ENCODE measurements around the gene SLC22A23. TPM values are rescaled to one million over a fixed set of nuclear protein-coding genes. Genes with fewer than 3 reads are reported as not detected.

The SLC22A23 gene
- total and polyA plus RNA-seq, 2 donors (not counting 1 experiment from before 2014, with no cell fraction given): 0.18 to 1.4 TPM

GRCh38 chr6:3320238-3320811 lies 136.5 kb downstream of the SLC22A23 start:
- H3K4me3 Mint-ChIP-seq: no peak overlapping the region
- H3K36me3 ChIP-seq (replicated peaks in 1 of 2; ENCODE audit: control extremely low read depth in 1 of 2, control insufficient read depth in 1 of 2, extremely low read depth in 1 of 2, insufficient read depth in 2 of 2, low read length in 1 of 2): no peaks in the 10 kb centered on the region
- H3K4me3 ChIP-seq (ENCODE audit: control extremely low read depth in 1 of 5, extremely low read depth in 1 of 5, insufficient read depth in 1 of 5, low read depth in 2 of 5, low read length in 4 of 5): no peak overlapping the region
- peaks cover 54% of the 10 kb centered on the region for H3K27me3 Mint-ChIP-seq
- no peak overlapping the region for H3K27ac ChIP-seq (ENCODE audit: low read length in 2 of 2)
- ATAC-seq (ENCODE audit: low read depth): no peak
- peaks cover 0 to 11% (median 1%) of the 10 kb centered on the region in 4 experiments for H3K27me3 ChIP-seq (replicated peaks in 1 of 4; ENCODE audit: control extremely low read depth in 1 of 4, control insufficient read depth in 3 of 4, insufficient read depth in 4 of 4, low read length in 3 of 4)
- intact Hi-C loops (cut with micrococcal nuclease): no loop called here
- no peaks in the 10 kb centered on the region for H3K9me3 Mint-ChIP-seq (ENCODE audit: insufficient read depth)
- no peak overlapping the region for H2AFZ ChIP-seq (ENCODE audit: insufficient read depth, low read depth, low read length, poor library complexity, severe bottlenecking)
- H3K4me2 ChIP-seq (replicated peaks; ENCODE audit: low read depth, low read length, poor library complexity, severe bottlenecking): no peak overlapping the region
- no peak overlapping the region for H3K27ac Mint-ChIP-seq
- no peak for TF ChIP-seq EZH2 (IDR thresholded peaks at IDR 0.05; ENCODE audit: borderline replicate concordance, insufficient read depth, low read depth, low read length, poor library complexity, severe bottlenecking)
- TF ChIP-seq CTCF (IDR thresholded peaks at IDR 0.05): no peak
- no peak for DNase-seq
- H3K4me1 Mint-ChIP-seq: peaks cover 9% of the 10 kb centered on the region
- POLR2A ChIA-PET: no interaction called here
- WGBS (ENCODE audit: insufficient coverage): 90% methylated on average over 6 of the region's 7 CpGs
- CTCF ChIA-PET: interaction anchor here (1.2 kb wide), 1 partner anchor 411 kb away, joined by 3 read pairs; no protein-coding TSS in a partner anchor
- H3K4me1 ChIP-seq (ENCODE audit: control insufficient read depth in 2 of 2, insufficient read depth in 2 of 2, low read length in 2 of 2): peaks cover 4 to 7% of the 10 kb centered on the region in 2 donors
- no peaks in the 10 kb centered on the region for H4K20me1 ChIP-seq (ENCODE audit: control insufficient read depth, insufficient read depth, low read length, poor library complexity, severe bottlenecking)
- H3K79me2 ChIP-seq (ENCODE audit: control insufficient read depth, insufficient read depth, low read length): no peaks in the 10 kb centered on the region
- no peak overlapping the region for H3K9ac ChIP-seq (ENCODE audit: low read length)
- H3K9me3 ChIP-seq (ENCODE audit: control extremely low read depth in 1 of 3, control insufficient read depth in 2 of 3, insufficient read depth in 1 of 3, low read length in 2 of 3): peaks cover 0 to 2% (median 0%) of the 10 kb centered on the region in 3 donors

- intact Hi-C loops (cut with micrococcal nuclease): no loop called here
- DNase-seq: no peak
- peaks cover 4 to 7% of the 10 kb centered on the region in 2 donors for H3K4me1 ChIP-seq (ENCODE audit: control insufficient read depth in 2 of 2, insufficient read depth in 2 of 2, low read length in 2 of 2)
- H3K36me3 ChIP-seq (replicated peaks in 1 of 2; ENCODE audit: control extremely low read depth in 1 of 2, control insufficient read depth in 1 of 2, extremely low read depth in 1 of 2, insufficient read depth in 2 of 2, low read length in 1 of 2): no peaks in the 10 kb centered on the region
- H4K20me1 ChIP-seq (ENCODE audit: control insufficient read depth, insufficient read depth, low read length, poor library complexity, severe bottlenecking): no peaks in the 10 kb centered on the region
- H3K27ac Mint-ChIP-seq: no peak overlapping the region
- H3K4me3 ChIP-seq (ENCODE audit: control extremely low read depth in 1 of 5, extremely low read depth in 1 of 5, insufficient read depth in 1 of 5, low read depth in 2 of 5, low read length in 4 of 5): no peak overlapping the region
- no peak overlapping the region for H3K4me3 Mint-ChIP-seq
- H3K27ac ChIP-seq (ENCODE audit: low read length in 2 of 2): no peak overlapping the region
- no peak for TF ChIP-seq CTCF (IDR thresholded peaks at IDR 0.05)
- H3K4me2 ChIP-seq (replicated peaks; ENCODE audit: low read depth, low read length, poor library complexity, severe bottlenecking): no peak overlapping the region
- ATAC-seq (ENCODE audit: low read depth): no peak
- POLR2A ChIA-PET: no interaction called here
- no peak overlapping the region for H3K9ac ChIP-seq (ENCODE audit: low read length)
- WGBS (ENCODE audit: insufficient coverage): 94% methylated on average over 9 of the region's 10 CpGs
- H3K27me3 ChIP-seq (replicated peaks in 1 of 4; ENCODE audit: control extremely low read depth in 1 of 4, control insufficient read depth in 3 of 4, insufficient read depth in 4 of 4, low read length in 3 of 4): peaks cover 0 to 11% (median 1%) of the 10 kb centered on the region in 4 experiments
- peaks cover 9% of the 10 kb centered on the region for H3K4me1 Mint-ChIP-seq
- H3K9me3 Mint-ChIP-seq (ENCODE audit: insufficient read depth): no peaks in the 10 kb centered on the region
- peaks cover 53% of the 10 kb centered on the region for H3K27me3 Mint-ChIP-seq
- no peaks in the 10 kb centered on the region for H3K79me2 ChIP-seq (ENCODE audit: control insufficient read depth, insufficient read depth, low read length)
- H2AFZ ChIP-seq (ENCODE audit: insufficient read depth, low read depth, low read length, poor library complexity, severe bottlenecking): no peak overlapping the region
- peaks cover 0 to 2% (median 0%) of the 10 kb centered on the region in 3 donors for H3K9me3 ChIP-seq (ENCODE audit: control extremely low read depth in 1 of 3, control insufficient read depth in 2 of 3, insufficient read depth in 1 of 3, low read length in 2 of 3)
- CTCF ChIA-PET: interaction anchor here (1.2 kb wide), 1 partner anchor 411 kb away, joined by 3 read pairs; no protein-coding TSS in a partner anchor
Measured at GRCh38 chr6:3319610-3320200, 137.1 kb downstream of the SLC22A23 start.
